HG03378 (cell line): ENCODE data around the gene KNTC1.
"Not testable (repeated sequence)": the region's sequence is repeated elsewhere in the genome, so short reads cannot be mapped to it uniquely, and the experiment has no call there.

Experiments used
- ATAC-seq: cut with Tn5 transposase; IDR thresholded peaks from one replicate; pipeline ENCODE4 v1.9.1; 2021; ENCODE audit warnings: mild to moderate bottlenecking, moderate library complexity; ENCODE audit not compliant: unreplicated experiment

The KNTC1 gene

GRCh38 chr12:122635471-122635870 lies 108.4 kb downstream of the KNTC1 start:
- ATAC-seq = no peak

GRCh38 chr12:122643207-122643805 lies 116.3 kb downstream of the KNTC1 start:
- ATAC-seq = no peak

- peak; percentile 83 for ATAC-seq
Observed at GRCh38 chr12:122646517-122647217, 119.6 kb downstream of the KNTC1 start.

GRCh38 chr12:122651520-122652224 lies 124.6 kb downstream of the KNTC1 start:
- ATAC-seq = no peak

- not testable (repeated sequence) for ATAC-seq
Observed at GRCh38 chr12:122653291-122653690, 126.2 kb downstream of the KNTC1 start.

- ATAC-seq = no peak
Observed at GRCh38 chr12:122656298-122656697, 129.2 kb downstream of the KNTC1 start.

GRCh38 chr12:122659579-122659978 lies 132.5 kb downstream of the KNTC1 start:
- no peak for ATAC-seq

- ATAC-seq = no peak
Observed at GRCh38 chr12:122661246-122661645, 134.2 kb downstream of the KNTC1 start.

- no peak for ATAC-seq
Observed at GRCh38 chr12:122661938-122662337, 134.9 kb downstream of the KNTC1 start.

- ATAC-seq = no peak
Observed at GRCh38 chr12:122665349-122665748, 138.3 kb downstream of the KNTC1 start.

GRCh38 chr12:122665759-122666158 lies 138.7 kb downstream of the KNTC1 start:
- no peak for ATAC-seq

GRCh38 chr12:122668268-122668667 lies 141.2 kb downstream of the KNTC1 start:
- ATAC-seq = no peak

- ATAC-seq = no peak
Observed at GRCh38 chr12:122669397-122670070, 142.5 kb downstream of the KNTC1 start.

- ATAC-seq = no peak
Observed at GRCh38 chr12:122672515-122672914, 145.5 kb downstream of the KNTC1 start.
